Measurements from ENCODE around the gene ESRRG.

ESRRG gene

GRCh38 chr1:216553040-216553439 is 170.2 kb downstream of the ESRRG start:
- no peak for DNase-seq (ENCODE audit: low read depth)
- TF ChIP-seq CTCF (conservative IDR thresholded peaks at IDR 0.05; ENCODE audit: control insufficient read depth, insufficient read depth, low read depth, low read length), result no peak
- no peak overlapping the region for H3K4me3 ChIP-seq (ENCODE audit: control insufficient read depth, low read depth, low read length)

- no peak for TF ChIP-seq CTCF (conservative IDR thresholded peaks at IDR 0.05; ENCODE audit: control insufficient read depth, insufficient read depth, low read depth, low read length)
- no peak overlapping the region for H3K4me3 ChIP-seq (ENCODE audit: control insufficient read depth, low read depth, low read length)
- no peak for DNase-seq (ENCODE audit: low read depth)
These were observed 173.4 kb downstream of the ESRRG start for GRCh38 chr1:216549796-216550195.

GRCh38 chr1:216542741-216543140 is 180.5 kb downstream of the ESRRG start:
- no peak overlapping the region for H3K4me3 ChIP-seq (ENCODE audit: control insufficient read depth, low read depth, low read length)
- no peak for TF ChIP-seq CTCF (conservative IDR thresholded peaks at IDR 0.05; ENCODE audit: control insufficient read depth, insufficient read depth, low read depth, low read length)
- DNase-seq (ENCODE audit: low read depth), result no peak

- H3K4me3 ChIP-seq (ENCODE audit: control insufficient read depth, low read depth, low read length), result no peak overlapping the region
- DNase-seq (ENCODE audit: low read depth), result no peak
- TF ChIP-seq CTCF (conservative IDR thresholded peaks at IDR 0.05; ENCODE audit: control insufficient read depth, insufficient read depth, low read depth, low read length), result no peak
These were observed 181.0 kb downstream of the ESRRG start for GRCh38 chr1:216542263-216542662.

GRCh38 chr1:216535751-216536150 is 187.5 kb downstream of the ESRRG start:
- TF ChIP-seq CTCF (conservative IDR thresholded peaks at IDR 0.05; ENCODE audit: control insufficient read depth, insufficient read depth, low read depth, low read length), result no peak
- no peak overlapping the region for H3K4me3 ChIP-seq (ENCODE audit: control insufficient read depth, low read depth, low read length)
- DNase-seq (ENCODE audit: low read depth), result no peak

- peak; percentile 2 for DNase-seq (ENCODE audit: low read depth)
- no peak overlapping the region for H3K4me3 ChIP-seq (ENCODE audit: control insufficient read depth, low read depth, low read length)
- TF ChIP-seq CTCF (conservative IDR thresholded peaks at IDR 0.05; ENCODE audit: control insufficient read depth, insufficient read depth, low read depth, low read length), result no peak
These were observed 188.2 kb downstream of the ESRRG start for GRCh38 chr1:216535059-216535458.

- no peak for DNase-seq (ENCODE audit: low read depth)
- H3K4me3 ChIP-seq (ENCODE audit: control insufficient read depth, low read depth, low read length), result no peak overlapping the region
- TF ChIP-seq CTCF (conservative IDR thresholded peaks at IDR 0.05; ENCODE audit: control insufficient read depth, insufficient read depth, low read depth, low read length), result no peak
These were observed 189.5 kb downstream of the ESRRG start for GRCh38 chr1:216533776-216534175.
